DMS 273 treated with DMSO at 0.1 percent for 48 hours (cell line): ENCODE data around the gene CRB1.

Experiments
- DNase-seq: peaks from one replicate; lab custom pipeline; 2025; lab: John Stamatoyannopoulos, UW

CRB1 gene

DNA sequence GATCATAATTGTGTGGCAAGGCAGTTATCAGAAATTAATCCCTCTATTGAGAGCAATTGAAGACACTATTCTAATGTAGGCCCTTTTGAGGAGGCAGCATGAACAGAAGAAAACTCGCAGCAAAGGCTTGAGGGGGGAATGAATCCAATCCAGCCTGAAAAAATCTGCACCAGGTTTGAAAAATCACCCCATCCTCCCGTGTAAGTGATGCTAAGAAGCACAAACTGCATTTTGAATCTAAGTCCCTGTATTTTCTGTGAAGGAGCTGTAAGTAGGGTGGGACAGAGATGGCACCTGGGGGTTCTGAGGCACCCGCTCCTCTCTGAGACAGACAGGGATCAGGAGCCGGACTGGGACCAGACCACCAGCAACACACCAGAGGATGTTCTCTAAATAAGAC lies at the start of gene CRB1:
TSS of gene CRB1 (plus strand) at position 241 of the 400 bp plus-strand sequence. CDS start 161 bp downstream, outside the sequence.
- DNase-seq = no peak

DNA sequence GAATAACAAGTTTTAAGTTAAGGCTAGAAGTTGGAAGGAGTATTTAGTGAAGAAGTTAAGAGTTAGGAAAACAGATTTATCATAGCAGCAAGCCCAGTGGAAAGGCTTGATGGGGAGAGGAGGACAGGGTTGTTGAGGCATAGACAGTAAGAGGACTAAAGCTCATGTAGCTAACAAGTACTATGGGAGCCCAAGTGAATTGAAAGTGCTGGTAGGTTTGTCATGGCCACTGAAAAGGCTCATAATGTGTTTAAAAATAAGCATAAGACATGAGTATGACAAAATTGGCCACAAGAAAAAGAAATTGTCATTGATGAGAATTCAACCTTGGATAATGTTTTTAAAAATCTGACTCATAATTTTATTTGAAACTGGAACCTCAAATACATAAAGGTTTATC lies 49.2 kb upstream of the CRB1 start:
- DNase-seq = no peak

DNA sequence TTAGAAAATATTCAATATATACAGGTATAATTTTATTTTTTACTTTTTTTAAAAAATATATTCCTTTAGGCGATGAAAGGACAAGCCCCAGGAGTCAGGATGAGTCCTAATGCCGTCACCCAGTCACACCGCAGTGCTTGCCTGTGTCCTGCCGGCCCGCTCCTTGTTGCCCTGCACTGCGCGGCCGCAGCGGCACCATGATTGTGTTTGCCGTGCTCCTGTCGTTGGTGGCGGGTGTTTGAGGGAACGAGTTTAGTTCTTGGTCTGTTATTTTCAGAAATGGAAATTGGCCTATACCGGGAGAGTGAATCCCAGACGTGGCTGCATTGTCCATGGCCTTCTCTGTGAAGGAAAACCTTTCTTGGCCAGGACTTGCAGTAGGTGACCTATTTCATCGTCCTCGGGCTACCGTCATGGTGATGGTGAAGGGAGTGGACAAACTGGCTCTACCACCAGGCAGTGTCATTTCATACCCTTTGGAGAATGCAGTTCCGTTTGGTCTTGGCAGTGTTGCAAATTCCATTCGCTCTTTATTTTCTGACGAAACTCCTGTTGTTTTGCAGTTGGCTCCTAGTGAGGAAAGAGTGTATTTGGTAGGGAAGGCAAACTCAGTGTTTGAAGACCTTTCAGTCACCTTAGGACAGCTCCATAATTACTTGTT lies 45.9 kb upstream of the CRB1 start:
- no peak for DNase-seq

DNA sequence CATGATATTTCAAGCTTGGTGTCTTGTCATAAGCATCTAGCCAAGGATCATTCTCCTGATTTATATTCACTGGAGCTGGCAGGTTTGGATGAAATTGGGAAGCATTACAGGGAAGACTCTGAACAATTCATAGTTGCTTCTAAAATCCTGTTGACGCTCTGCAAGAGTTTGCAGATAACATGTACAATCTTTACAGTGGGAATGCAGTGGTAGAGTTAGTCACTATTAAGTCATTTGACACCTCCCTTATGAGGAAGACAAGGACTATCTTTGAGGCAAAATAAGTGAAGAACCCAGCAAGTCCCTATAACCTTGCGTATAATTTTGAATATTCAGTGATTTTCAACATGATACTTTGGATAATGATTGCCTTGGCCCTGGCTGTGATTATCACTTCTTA lies 45.3 kb upstream of the CRB1 start:
- DNase-seq = no peak

DNA sequence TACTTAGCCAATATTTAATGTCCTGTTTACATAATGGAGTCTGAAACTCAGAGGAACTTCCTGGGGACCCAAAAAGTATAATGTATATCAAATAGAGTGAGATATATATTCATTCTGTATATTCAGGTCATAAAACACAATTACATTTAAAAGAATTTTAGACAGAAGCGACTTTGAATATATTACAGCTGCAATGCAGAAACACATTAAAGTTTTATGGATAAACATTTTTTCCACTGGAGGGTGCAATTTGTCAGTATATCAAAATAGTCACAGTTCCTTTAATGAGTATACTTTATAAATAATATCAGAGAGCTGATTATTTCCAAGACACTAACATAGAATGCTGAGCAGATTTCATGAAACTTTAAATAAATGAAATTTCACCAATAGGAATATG lies 43.9 kb upstream of the CRB1 start:
- DNase-seq = no peak

DNA sequence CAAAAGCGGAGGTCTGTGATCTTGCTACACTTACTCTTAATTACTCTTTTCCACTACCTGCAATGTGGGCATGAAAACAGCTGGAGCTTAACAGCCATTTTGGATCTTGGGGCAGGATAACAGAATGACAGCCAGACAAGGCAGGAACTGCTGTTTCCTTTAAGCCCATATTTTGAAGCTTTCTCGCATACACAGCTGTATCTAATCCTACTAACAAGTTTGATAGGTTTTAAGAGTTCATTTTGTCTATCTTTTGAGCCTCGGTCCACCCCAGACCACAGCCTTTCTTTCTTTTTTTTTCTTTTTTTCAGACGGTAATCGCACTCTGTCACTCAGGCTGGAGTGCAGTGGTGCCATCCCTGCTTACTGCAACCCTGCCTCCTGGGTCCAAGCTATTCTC lies 42.4 kb upstream of the CRB1 start:
- no peak for DNase-seq

DNA sequence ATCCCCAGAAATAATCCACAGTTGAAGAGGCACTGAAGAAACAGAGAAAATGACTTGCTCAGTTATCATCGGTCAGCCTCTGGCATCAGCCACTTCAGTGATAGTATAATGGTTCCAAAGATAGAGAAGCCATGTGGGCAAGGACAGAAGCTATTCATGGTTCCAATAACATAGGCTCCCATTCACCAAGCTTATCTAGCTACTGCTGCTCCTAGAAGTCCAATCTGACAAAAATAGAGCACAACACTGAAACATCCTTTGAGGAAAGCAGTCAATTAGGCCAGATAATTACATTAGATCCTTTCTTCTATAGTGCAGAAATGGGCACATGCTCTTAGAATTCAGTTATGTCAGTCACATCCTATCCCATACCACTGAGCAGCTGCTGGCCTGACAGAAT lies 33.5 kb upstream of the CRB1 start:
- DNase-seq = no peak

DNA sequence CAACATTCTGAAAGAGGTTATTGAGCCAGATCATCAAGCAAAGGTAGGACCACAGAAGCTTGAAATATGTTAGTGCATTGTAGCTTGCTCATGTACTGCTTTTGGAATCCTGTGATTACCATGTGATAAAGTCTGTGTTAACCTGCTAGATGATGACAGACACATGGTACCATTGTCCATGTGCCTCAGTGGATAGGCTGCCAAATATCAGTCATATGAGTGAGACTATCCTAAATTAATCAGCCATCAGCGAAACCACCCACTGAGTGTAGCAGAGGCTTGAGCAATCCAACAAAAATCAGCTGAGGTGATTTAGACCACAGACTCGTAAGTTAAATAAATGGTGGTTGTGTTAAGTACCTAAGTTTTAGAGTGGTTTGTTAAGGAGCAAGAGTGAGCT lies 32.7 kb upstream of the CRB1 start:
- no peak for DNase-seq

DNA sequence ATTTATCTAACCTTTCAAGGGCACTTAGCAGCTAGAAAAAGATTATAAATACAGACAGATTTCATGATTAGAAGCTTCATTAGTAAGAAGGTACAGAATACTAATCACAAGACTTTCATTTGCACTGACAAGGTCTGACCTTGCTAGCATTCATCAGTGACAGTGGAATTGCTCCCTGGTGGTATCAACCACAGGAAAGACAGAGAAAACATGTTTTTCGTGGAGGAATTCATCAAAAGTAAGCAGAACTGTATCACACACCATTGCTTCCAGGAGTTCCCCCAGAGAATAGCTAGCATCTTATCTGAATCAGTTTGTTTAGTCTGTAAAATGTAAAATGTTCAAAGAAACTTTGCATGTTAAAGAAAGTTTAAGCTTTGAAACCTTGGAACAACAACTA lies 20.6 kb upstream of the CRB1 start:
- DNase-seq = no peak

DNA sequence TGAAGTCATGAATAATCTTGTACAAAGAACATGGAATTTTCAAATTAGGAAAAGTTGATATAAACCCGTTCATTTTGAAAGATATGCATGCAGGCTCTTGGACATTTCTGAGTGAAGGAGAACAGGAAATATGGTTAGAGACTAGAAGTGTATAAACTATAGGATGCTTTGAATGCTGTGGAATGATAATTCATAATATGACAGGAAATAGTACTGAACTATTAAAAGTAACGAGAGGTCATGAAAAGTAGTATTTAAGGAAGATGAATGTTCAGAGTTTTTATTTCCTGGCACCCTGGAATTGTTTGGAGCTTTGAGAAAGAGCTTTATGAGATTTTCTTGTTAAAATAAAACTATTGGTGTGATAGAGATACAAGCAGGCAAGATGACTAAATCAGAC lies 18.7 kb upstream of the CRB1 start:
- DNase-seq = no peak

DNA sequence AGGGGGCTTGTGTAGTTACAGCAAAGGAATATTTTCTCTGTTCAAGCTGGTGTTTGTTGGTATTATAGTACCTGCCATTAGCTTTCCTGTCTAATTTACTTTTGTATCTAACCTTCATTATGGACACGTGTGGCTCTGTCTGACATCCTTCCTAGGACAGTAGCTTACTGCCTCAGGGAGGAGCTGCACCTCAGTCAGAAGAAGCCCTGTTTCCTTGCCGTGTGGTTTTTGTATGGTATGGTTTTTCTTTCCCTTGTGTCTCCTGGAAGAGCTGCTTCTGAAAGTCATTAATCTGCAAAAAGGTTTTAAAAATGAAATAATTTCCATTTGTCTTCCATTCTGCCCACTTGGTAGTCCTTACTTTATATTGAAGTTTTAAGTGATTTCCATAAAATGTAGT lies 17.4 kb upstream of the CRB1 start:
- no peak for DNase-seq

DNA sequence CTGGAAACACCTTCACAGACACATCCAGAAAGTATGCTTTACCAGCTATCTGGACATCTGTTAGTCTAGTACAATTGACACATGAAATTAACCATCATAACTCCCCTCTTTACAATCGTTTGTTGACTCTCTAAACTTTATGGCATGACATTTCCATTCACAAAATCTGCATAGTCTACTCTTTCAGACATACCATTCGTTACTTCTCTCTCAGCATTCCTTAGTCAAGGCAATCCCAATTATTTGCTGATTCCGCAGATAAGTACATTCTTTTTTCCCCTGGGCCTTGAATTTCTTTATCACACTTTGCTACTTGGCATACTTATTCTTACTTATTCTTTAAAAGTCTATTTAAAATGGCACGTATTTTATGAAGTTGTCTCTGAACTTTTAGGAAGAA lies 15.1 kb upstream of the CRB1 start:
- DNase-seq = no peak

DNA sequence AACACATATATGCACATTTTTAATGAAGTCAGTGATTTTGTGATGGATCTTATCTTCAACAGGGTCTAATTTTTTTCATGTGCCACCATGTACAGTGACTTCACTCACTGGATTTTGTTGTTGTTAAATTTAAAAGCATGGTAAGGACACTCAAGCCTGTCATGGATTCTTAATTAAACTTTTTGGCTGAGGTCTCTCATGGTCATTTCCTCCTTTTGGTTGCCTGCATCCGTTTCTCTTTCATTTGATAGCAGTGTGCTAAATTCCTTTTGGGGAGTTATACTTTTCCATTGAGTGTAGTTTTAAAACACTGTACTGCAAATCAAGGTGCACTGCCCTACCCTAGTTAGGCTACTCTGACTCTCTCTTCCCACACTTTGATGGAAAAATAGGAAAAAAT lies 13.2 kb upstream of the CRB1 start:
- no peak for DNase-seq

DNA sequence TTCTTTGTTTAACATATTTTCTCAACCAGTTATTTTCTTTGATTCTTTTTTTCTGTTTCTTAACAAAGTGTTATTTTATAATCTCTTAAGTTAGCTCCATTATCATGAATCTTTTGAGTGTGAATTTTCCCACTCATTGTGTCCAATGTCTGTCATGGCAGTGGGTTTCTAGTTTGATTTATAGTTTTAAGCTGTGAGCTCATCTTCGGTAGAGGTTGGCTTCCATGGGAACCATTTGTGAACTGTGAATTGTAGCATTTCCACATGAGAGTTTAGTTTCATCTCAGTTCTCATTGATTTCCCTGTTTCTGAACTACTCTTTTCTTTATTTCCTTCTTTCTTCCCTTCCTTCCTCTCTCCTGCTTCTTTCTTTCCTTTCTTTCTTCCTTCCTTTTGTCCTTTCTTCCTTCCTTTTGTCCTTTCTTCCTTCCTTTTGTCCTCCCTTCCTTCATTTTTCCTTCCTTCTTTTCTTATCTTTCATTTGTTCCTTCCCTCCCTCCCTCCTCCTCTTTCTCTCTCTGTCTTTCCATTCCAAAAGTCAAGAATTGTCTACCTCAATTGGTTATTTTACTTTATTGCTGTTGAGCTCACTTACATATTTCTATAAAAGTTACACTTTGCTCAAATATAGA lies 3.0 kb upstream of the CRB1 start:
- DNase-seq = no peak

DNA sequence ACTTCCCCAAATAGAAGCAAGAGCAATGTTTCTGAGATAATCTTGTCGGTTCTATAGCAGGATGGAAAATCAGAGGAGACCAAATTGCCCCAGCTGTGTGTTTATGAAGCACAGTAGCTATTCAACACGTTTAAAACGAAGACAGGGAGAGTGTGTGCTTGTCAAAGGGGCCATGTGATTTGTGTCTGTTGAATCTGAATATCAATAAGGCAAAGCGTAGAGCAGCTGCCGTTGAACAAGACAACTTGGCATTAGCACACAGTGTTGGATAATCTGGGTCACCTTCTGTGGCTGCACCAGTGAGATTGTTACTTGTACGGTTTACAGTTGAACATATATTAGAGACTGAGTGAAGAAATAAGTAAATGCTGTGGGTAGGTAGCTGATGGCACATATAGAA lies 1.0 kb downstream of the CRB1 start:
- no peak for DNase-seq

DNA sequence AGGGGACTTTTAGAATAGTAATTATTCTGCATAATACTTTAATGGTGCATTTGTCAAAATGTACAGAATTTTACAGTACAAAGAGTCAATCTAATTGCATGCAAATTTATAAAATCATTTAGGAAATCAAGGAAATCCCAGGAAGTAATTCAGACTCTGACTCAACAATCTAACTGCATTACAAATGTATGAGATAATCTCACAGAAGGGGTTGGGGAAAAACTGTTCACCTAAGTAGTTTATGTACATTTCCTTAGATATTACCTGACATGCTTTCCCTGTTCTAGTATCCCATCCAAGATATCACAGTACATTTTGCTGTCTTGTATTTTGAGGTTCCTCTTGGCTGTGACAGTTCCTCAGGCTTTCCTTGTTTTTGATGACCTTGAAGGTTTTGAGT lies 4.7 kb downstream of the CRB1 start:
- DNase-seq = no peak

DNA sequence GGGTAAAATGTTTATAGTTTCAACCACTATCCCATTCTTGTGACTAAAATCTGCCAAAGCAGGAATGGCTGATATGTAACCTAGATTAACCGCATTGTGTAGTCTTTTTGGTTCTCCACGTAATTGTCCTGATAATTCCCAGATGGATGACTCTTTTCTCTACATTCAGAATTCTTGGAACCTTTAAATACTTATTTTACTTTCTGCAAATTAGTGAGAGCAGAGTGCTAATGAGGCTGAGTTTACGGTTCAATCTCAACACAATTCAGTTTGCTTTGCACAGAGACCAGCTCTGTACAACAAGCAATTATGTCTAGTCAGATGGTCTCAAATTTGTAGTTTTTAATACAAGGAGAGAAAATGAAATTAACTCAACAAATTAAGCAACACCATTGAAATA lies 9.1 kb downstream of the CRB1 start:
- DNase-seq = no peak

DNA sequence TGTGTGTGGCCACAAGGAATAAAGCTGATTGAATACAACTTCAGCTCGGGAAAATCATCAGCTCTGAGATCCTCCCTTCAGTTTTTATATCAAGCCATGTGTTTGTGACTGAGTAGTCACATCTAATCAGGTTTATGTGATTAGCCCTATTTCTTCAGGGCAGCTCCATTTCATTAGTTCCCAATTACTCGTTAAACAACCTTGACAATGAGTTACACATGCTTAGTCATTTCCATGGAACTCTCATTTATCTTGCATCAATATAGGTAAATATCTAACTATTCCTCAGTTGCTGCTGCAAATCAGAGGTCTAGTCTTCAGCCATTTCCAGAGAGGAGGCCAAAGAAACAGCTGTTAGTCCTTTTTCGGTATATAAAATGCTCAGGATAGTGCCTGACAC lies 16.3 kb downstream of the CRB1 start:
- DNase-seq = no peak

DNA sequence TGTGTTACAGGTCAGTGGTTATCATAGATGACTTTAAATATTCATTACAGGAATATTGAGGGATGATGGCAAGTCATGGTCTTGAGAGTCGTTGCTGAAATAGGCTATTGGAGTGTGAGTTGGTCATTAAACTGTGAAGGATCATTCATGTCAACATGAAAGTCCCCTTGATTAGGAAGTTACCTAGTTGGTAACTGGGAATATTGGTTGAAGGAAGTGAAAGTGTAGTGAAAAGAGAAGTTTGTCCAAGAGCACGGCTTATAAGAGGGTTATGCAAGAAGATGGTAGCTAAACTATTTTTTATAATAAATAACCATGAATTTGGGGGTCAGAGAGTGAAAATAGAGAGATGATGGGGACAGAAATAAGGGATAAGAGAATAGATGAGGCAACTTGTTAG lies 16.9 kb downstream of the CRB1 start:
- no peak for DNase-seq

DNA sequence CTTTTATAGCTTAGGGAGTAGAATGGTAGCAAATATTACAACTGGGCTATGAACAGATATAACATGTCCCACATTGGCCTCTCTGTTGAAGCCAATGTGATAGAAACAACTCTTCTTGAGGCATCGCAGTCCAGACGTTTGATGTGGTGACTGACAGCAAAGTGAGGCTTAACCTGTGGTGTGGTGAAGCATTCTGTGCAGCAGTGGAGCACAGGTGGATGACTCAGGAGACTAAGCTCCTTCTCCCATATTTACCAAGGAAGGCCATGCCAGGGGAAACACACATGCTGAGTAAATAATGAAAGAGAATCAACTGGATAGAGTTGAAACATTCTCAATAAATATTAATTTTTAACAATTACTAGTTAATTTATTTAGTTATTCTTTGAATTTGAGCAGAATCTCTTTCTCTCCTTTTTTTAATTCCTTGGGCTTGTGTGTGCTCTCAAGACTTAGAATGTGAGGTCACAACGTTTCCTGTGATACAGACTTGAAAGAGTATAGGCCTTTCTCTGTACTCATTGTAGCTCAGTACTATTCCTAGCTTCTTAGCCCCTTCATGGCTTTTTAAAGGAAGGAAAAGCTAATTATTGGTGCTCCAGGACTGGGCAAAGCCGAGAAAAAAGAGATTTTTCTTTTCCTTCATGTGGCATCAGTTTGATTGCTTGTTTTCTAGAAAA lies 17.6 kb downstream of the CRB1 start:
- no peak for DNase-seq

DNA sequence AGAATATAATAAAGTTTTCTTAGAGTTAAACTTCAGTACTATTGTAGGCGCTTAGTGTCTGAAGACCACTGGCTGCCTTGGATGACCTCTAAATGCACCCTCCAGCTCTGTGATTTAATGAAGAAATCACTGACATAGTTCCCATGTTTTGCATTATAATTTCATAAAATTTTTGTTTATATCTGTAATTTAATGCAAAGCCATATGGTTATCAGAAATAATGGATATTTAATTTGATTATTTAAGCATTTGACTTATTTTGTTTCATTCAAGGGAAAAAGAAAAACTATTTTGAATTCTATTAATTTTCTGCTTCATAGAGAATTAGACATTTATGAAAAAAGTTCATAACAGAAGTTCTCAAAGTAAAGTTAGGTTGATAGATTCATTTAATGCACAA lies 18.6 kb downstream of the CRB1 start:
- DNase-seq = no peak

DNA sequence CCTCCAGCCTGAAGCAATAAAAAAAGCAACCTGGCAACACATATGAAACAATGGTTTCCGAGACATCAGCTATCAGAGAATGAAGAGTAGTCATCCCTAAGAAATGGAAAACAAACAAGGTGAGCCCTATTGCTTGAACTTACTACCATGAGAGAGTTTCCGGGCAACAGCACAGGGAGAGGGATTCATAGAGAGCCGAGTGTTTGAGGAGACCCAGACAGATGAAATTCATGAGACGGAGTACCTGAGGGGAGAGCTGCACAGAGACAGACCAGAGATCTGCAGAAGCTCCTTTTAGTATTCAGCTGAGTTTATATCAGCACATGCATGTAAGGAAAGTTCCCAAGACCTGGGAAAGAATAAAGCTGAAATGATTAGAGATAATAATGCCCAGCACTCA lies 19.8 kb downstream of the CRB1 start:
- no peak for DNase-seq

DNA sequence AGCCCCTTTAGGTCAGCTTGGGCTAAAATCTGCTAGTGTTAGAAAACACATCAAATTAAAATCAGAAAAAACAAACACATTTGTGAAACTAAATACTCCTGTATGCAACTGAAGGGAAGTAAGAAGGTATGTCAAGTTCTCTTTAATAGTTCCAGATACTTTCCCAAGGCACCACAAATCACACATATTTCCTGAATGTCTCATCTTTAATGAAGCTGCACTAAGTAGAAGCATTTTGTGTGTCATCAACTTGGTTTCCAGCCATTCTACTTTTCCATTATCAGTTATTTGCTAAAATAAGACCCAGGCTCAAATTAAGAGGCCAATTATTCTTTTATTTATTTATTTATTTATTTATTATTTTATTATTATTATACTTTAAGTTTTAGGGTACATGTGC lies 34.7 kb downstream of the CRB1 start:
- no peak for DNase-seq

DNA sequence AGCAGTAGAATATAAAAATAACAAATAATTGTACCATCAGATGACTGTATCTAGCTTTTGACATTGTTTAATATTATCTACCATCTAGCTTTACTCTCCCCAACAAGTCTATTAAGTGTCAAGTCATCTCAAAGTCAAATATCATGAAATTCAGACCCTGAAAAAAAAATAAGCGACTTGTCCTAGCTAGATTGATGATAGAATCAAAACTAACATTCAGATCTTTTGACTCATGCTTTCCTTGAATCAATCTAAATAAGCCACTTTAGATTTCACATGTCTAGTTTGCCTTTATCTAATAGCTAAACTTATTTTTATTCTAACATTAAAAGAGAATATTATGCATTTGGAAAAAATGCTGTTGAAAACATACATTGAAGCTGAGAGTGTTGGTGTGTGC lies 35.4 kb downstream of the CRB1 start:
- DNase-seq = no peak
